ENCODE data around the gene MLLT10.

The MLLT10 gene

GRCh38 chr10:21533467-21534279 lies at the start of gene MLLT10:
MLLT10 (plus strand) TSS chr10:21534232; CDS start chr10:21534645, 413 bp downstream.
- FAIRE-seq (peak; percentile 46), DNase-seq (ENCODE audit: low spot score) (peak; percentile 87)

- no peak for FAIRE-seq
- no peak for DNase-seq (ENCODE audit: low spot score)
Observed at GRCh38 chr10:21487416-21488180, 46.4 kb upstream of the MLLT10 start.

GRCh38 chr10:21488246-21488956 lies 45.6 kb upstream of the MLLT10 start:
- no peak for FAIRE-seq

GRCh38 chr10:21488957-21489446 lies 45.0 kb upstream of the MLLT10 start:
- no peak for DNase-seq (ENCODE audit: low spot score)
- no peak for FAIRE-seq

More at GRCh38 chr10:21488246-21488956, 45.6 kb upstream of the MLLT10 start:
- peak; percentile 48 for DNase-seq (ENCODE audit: low spot score)

- FAIRE-seq (no peak), DNase-seq (ENCODE audit: low spot score) (no peak)
Observed at GRCh38 chr10:21490028-21490710, 43.9 kb upstream of the MLLT10 start.

- no peak for FAIRE-seq
- DNase-seq (ENCODE audit: low spot score), result no peak
Observed at GRCh38 chr10:21490711-21491105, 43.3 kb upstream of the MLLT10 start.

- DNase-seq (ENCODE audit: low spot score) (no peak), FAIRE-seq (no peak)
Observed at GRCh38 chr10:21492421-21492820, 41.6 kb upstream of the MLLT10 start.

GRCh38 chr10:21493784-21494183 lies 40.2 kb upstream of the MLLT10 start:
- no peak for DNase-seq (ENCODE audit: low spot score)

GRCh38 chr10:21494191-21495001 lies 39.6 kb upstream of the MLLT10 start:
- FAIRE-seq (no peak), DNase-seq (ENCODE audit: low spot score) (no peak)

More at GRCh38 chr10:21493784-21494183, 40.2 kb upstream of the MLLT10 start:
- FAIRE-seq, result no peak

- FAIRE-seq (no peak), DNase-seq (ENCODE audit: low spot score) (no peak)
Observed at GRCh38 chr10:21495002-21495751, 38.9 kb upstream of the MLLT10 start.

GRCh38 chr10:21495752-21496342 lies 38.2 kb upstream of the MLLT10 start:
- DNase-seq (ENCODE audit: low spot score), result peak; percentile 73
- FAIRE-seq, result no peak

- FAIRE-seq, result no peak
- DNase-seq (ENCODE audit: low spot score), result peak; percentile 57
Observed at GRCh38 chr10:21496343-21497176, 37.5 kb upstream of the MLLT10 start.

- peak; percentile 27 for FAIRE-seq
- peak; percentile 85 for DNase-seq (ENCODE audit: low spot score)
Observed at GRCh38 chr10:21497177-21497807, 36.7 kb upstream of the MLLT10 start.

GRCh38 chr10:21498377-21498776 lies 35.7 kb upstream of the MLLT10 start:
- DNase-seq (ENCODE audit: low spot score), result no peak
- FAIRE-seq, result no peak

- DNase-seq (ENCODE audit: low spot score), result no peak
- no peak for FAIRE-seq
Observed at GRCh38 chr10:21498986-21499385, 35.0 kb upstream of the MLLT10 start.

GRCh38 chr10:21499701-21500577 lies 34.1 kb upstream of the MLLT10 start:
- FAIRE-seq (no peak), DNase-seq (ENCODE audit: low spot score) (no peak)

- FAIRE-seq (no peak), DNase-seq (ENCODE audit: low spot score) (no peak)
Observed at GRCh38 chr10:21500578-21500910, 33.5 kb upstream of the MLLT10 start.
